Measurements from ENCODE around the gene ZNF587.
"Not testable (repeated sequence)": the region's sequence is repeated elsewhere in the genome, so short reads cannot be mapped to it uniquely, and the experiment has no call there.

The ZNF587 gene

DNA sequence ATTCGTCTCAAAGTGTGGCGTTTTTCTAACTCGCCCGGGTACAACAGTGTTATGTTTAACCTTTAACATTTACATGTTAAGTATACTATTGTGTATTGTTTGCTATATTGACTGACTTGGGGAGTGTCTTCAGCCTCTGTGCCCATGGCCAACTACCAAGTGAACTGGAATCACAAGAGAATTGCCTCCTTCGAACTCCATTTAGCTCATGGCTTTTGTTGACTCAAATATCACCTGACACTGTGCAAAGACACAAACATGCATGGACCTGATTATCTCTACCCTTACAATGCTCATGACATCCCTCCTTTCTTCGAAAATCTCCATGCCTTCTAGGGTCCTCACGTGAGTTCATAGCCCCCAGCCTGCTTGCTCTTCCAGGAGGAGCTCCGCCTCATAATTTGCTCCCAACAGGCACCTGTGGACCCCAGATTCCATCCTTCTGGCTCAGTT is 38.5 kb downstream of the ZNF587 start:
- POLR2A ChIA-PET (ENCODE audit: low non-redundant PET): no interaction called here
- DNase-seq (ENCODE audit: low spot score): peak; percentile 13
- CTCF ChIA-PET: interaction anchor here (0.6 to 1.0 kb wide), 4 partner anchors 8 to 298 kb away, joined by 3 read pairs; no protein-coding TSS in a partner anchor
- TF ChIP-seq, protein P1, sequence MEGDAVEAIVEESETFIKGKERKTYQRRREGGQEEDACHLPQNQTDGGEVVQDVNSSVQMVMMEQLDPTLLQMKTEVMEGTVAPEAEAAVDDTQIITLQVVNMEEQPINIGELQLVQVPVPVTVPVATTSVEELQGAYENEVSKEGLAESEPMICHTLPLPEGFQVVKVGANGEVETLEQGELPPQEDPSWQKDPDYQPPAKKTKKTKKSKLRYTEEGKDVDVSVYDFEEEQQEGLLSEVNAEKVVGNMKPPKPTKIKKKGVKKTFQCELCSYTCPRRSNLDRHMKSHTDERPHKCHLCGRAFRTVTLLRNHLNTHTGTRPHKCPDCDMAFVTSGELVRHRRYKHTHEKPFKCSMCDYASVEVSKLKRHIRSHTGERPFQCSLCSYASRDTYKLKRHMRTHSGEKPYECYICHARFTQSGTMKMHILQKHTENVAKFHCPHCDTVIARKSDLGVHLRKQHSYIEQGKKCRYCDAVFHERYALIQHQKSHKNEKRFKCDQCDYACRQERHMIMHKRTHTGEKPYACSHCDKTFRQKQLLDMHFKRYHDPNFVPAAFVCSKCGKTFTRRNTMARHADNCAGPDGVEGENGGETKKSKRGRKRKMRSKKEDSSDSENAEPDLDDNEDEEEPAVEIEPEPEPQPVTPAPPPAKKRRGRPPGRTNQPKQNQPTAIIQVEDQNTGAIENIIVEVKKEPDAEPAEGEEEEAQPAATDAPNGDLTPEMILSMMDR (conservative IDR thresholded peaks at IDR 0.05; ENCODE audit: low read depth): no peak
- H3K27ac ChIP-seq: no peak overlapping the region

DNA sequence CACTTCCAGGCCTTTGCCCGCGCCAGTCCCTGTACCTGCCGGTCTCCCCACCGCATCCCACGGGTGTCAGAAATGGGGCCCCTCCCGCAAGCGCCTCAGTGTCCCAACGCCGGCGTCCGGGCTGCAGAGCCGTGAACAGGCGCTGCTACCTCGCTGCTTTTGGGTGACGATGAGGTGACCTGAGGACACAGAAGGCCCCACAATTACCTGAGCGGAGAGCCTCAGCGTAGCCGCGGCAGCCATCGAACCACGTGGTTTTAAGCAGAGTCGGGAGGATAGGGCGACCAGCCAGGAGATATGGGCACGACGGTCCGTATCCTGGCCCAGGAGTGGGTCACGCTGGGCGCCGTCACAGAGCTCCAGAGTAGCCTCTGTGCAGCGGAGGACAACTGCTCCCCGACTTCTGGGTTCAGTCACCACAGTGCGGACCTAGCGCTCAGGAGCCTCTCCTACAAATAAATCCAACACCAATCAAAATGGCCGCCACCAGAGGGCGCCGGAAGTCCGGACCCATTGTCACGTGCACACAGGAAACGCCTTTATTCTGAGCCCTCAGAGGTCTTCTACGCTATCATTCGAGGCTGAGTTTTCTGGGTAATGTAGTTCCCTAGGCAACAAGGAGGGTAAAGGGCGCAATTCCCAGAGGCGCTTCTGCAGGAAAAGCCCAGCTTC is 39.0 kb downstream of the ZNF587 start, which contains the start of gene ZNF814:
TSS of gene ZNF814 (minus strand) at position 478 of the 672 bp plus-strand sequence. CDS start at position 243, 235 bp downstream.
- peak; percentile 58 for DNase-seq (ENCODE audit: low spot score)
- H3K27ac ChIP-seq: no peak within 1 kb of the TSS
- CTCF ChIA-PET: interaction anchor here (0.6 to 1.0 kb wide), 3 partner anchors 8 to 123 kb away, joined by 3 read pairs; no protein-coding TSS in a partner anchor
- POLR2A ChIA-PET (ENCODE audit: low non-redundant PET): interaction anchor here (0.5 kb wide), 1 partner anchor 274 kb away, joined by 3 read pairs; no protein-coding TSS in a partner anchor
- TF ChIP-seq, protein P1 (conservative IDR thresholded peaks at IDR 0.05; ENCODE audit: low read depth): no peak

DNA sequence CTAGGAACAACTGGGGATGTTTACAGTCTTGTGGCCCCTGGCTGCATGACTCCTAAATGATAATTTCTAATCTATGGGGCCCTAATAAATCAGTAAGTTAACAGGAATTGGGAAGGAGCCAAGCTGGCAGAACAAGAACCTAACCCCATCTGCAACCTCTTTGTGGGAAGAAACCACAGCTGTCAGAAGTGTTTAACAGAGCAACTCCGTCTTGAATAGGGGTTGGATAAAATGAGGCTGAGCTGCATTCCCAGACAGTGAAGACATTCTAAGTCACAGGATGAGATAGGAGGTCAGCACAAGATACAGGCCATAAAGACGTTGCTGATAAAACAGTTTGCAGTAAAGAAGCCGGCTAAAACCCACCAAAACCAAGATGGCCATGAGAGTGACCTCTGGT is 41.0 kb downstream of the ZNF587 start:
- POLR2A ChIA-PET (ENCODE audit: low non-redundant PET); H3K27ac ChIP-seq; CTCF ChIA-PET; DNase-seq (ENCODE audit: low spot score): not testable (repeated sequence)

DNA sequence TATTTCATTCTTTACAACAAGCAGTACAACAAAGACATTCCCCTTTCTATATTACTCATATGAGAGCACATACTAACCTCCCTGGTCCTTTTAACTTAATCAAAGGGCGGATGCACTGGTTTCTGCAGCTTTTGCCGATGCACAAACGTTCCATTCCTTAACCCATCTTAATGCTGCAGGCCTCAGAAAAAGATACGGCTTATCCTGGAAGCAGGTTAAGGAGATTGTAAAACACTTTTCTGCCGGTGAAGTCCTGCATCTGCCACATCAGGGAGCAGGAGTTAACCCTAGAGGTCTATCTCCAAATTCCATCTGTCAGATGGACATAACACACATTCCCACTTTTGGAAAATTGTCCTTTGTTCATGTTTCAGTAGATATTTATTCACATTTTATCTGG is 50.7 kb downstream of the ZNF587 start:
- H3K27ac ChIP-seq: no peak overlapping the region
- ChIA-PET CTCF (no interaction called here), POLR2A (ENCODE audit: low non-redundant PET) (no interaction called here)
- TF ChIP-seq, protein P1 (conservative IDR thresholded peaks at IDR 0.05; ENCODE audit: low read depth): no peak
- DNase-seq (ENCODE audit: low spot score): no peak

DNA sequence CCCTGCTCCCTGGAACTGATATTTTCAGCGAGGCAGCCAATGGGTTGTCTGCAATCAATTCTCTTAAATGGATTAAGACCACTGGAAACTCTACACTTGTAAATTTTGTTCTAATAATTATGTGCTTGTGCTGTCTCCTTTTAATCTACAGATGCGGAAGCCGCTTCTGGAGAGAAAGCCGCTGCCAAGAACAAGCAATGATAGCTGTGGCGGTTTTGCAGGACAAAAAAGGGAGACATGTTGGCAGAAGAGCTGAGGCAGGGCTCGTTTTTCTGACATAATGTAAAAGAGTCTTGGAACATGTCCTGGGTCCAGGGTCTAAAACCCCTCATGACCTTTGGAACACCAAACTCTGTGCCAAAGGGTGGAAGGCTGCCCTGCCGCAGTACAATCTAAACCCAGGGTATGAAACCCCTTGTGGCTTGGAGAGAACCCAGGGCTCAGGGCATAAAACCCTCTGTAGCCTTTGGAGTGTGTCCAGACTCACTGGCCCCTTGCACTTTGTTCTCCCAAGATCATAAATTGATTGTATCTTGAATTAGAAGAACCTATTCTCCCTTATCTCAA is 54.0 kb downstream of the ZNF587 start:
- H3K27ac ChIP-seq: no peak overlapping the region
- TF ChIP-seq, protein P1 (conservative IDR thresholded peaks at IDR 0.05; ENCODE audit: low read depth): no peak; the same call in 1 of the 2 replicates
- CTCF ChIA-PET: interaction anchor here (0.7 kb wide), 1 partner anchor 32 kb away, joined by 3 read pairs; no protein-coding TSS in a partner anchor
- POLR2A ChIA-PET (ENCODE audit: low non-redundant PET): no interaction called here
- DNase-seq (ENCODE audit: low spot score): no peak

DNA sequence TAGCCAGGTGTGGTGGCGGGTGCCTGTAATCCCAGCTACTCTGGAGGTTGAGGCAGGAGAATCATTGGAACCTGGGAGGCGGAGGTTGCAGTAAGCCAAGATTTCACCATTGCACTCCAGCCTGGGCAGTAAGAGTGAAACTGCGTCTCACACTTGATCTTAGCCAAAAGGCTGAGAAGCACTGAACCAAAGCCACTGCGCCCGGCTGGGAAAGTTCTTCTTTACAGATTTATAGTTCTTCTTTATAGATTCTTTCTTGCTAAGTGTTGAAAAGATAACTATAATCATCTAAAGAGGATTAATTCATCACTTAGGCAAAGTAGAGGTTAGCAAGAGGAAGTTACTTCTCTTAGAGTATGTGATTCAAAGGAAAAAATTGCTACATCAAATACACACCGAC is 55.6 kb downstream of the ZNF587 start:
- ChIA-PET POLR2A (ENCODE audit: low non-redundant PET) (no interaction called here), CTCF (no interaction called here)

More for the DNA sequence above, 55.6 kb downstream of the ZNF587 start:
- no peak for DNase-seq (ENCODE audit: low spot score)
- no peak overlapping the region for H3K27ac ChIP-seq
- TF ChIP-seq, protein P1 (conservative IDR thresholded peaks at IDR 0.05; ENCODE audit: low read depth): no peak

Data from RWPE1 (cell line).